ENCODE results near the gene PDE4D. TPM values are rescaled to one million over a fixed set of nuclear protein-coding genes. Genes with fewer than 3 reads are reported as not detected.

The PDE4D gene
- total RNA-seq, 2 experiments from 2014 or later: 68.5 to 69.8 TPM

GRCh38 chr5:59640411-59640810, 253.1 kb downstream of the PDE4D start:
- no peak overlapping the region for H3K27ac Mint-ChIP-seq
- no peaks in the 10 kb centered on the region for H3K36me3 Mint-ChIP-seq (ENCODE audit: low read depth)
- no peak for DNase-seq
- no peak for ATAC-seq
- no peaks in the 10 kb centered on the region for H3K9me3 Mint-ChIP-seq (ENCODE audit: low read depth)
- ChIA-PET POLR2A (no interaction called here), CTCF (no interaction called here)
- H3K27me3 Mint-ChIP-seq: peaks cover 2% of the 10 kb centered on the region
- intact Hi-C loops (cut with DNase I, micrococcal nuclease): no loop called here
- H3K4me3 Mint-ChIP-seq: no peak overlapping the region
- no peaks in the 10 kb centered on the region for H3K4me1 Mint-ChIP-seq

GRCh38 chr5:59637884-59638580, 255.5 kb downstream of the PDE4D start:
- intact Hi-C loops (cut with DNase I, micrococcal nuclease): no loop called here
- Mint-ChIP-seq H3K27ac (no peak overlapping the region), H3K36me3 (ENCODE audit: low read depth) (no peaks in the 10 kb centered on the region), H3K4me3 (no peak overlapping the region), H3K27me3 (peaks cover 2% of the 10 kb centered on the region), H3K9me3 (ENCODE audit: low read depth) (peaks cover 8% of the 10 kb centered on the region), H3K4me1 (no peaks in the 10 kb centered on the region)
- ChIA-PET POLR2A (no interaction called here), CTCF (no interaction called here)
- DNase-seq: no peak
- ATAC-seq: no peak

GRCh38 chr5:59629561-59629960, 264.0 kb downstream of the PDE4D start:
- intact Hi-C loops (cut with DNase I, micrococcal nuclease): no loop called here
- DNase-seq (no peak), ATAC-seq (no peak)
- POLR2A ChIA-PET: no interaction called here
- H3K27me3 Mint-ChIP-seq: peaks cover 6% of the 10 kb centered on the region
- CTCF ChIA-PET: interaction anchor here (1.2 kb wide), 1 partner anchor 43 kb away, joined by 3 read pairs; no protein-coding TSS in a partner anchor
- no peak overlapping the region for H3K4me3 Mint-ChIP-seq
- no peak overlapping the region for H3K27ac Mint-ChIP-seq
- H3K9me3 Mint-ChIP-seq (ENCODE audit: low read depth): peaks cover 11% of the 10 kb centered on the region
- H3K4me1 Mint-ChIP-seq: no peaks in the 10 kb centered on the region
- no peaks in the 10 kb centered on the region for H3K36me3 Mint-ChIP-seq (ENCODE audit: low read depth)

GRCh38 chr5:59628062-59628828, 265.3 kb downstream of the PDE4D start:
- peaks cover 10% of the 10 kb centered on the region for H3K27me3 Mint-ChIP-seq
- intact Hi-C loops (cut with DNase I, micrococcal nuclease): no loop called here
- no peak for ATAC-seq
- CTCF ChIA-PET: no interaction called here
- H3K27ac Mint-ChIP-seq: no peak overlapping the region
- H3K9me3 Mint-ChIP-seq (ENCODE audit: low read depth): peaks cover 8% of the 10 kb centered on the region
- POLR2A ChIA-PET: no interaction called here
- DNase-seq: no peak
- no peaks in the 10 kb centered on the region for H3K36me3 Mint-ChIP-seq (ENCODE audit: low read depth)
- no peaks in the 10 kb centered on the region for H3K4me1 Mint-ChIP-seq
- H3K4me3 Mint-ChIP-seq: no peak overlapping the region

- CTCF ChIA-PET: interaction anchor here (1.6 kb wide), 1 partner anchor 15 kb away, joined by 3 read pairs; no protein-coding TSS in a partner anchor
- intact Hi-C loops (cut with DNase I, micrococcal nuclease): no loop called here
- Mint-ChIP-seq H3K9me3 (ENCODE audit: low read depth) (peaks cover 6% of the 10 kb centered on the region), H3K4me3 (no peak overlapping the region), H3K36me3 (ENCODE audit: low read depth) (no peaks in the 10 kb centered on the region), H3K27me3 (peaks cover 7% of the 10 kb centered on the region), H3K4me1 (no peaks in the 10 kb centered on the region), H3K27ac (no peak overlapping the region)
- POLR2A ChIA-PET: no interaction called here
- ATAC-seq: no peak
- DNase-seq: no peak
Measured at GRCh38 chr5:59624898-59625297, 268.6 kb downstream of the PDE4D start.

GRCh38 chr5:59622848-59623247, 270.7 kb downstream of the PDE4D start:
- peaks cover 6% of the 10 kb centered on the region for H3K27me3 Mint-ChIP-seq
- H3K4me3 Mint-ChIP-seq: no peak overlapping the region
- ATAC-seq: no peak
- CTCF ChIA-PET: no interaction called here
- H3K27ac Mint-ChIP-seq: no peak overlapping the region
- no peak for DNase-seq
- H3K36me3 Mint-ChIP-seq (ENCODE audit: low read depth): no peaks in the 10 kb centered on the region
- POLR2A ChIA-PET: no interaction called here
- no peaks in the 10 kb centered on the region for H3K9me3 Mint-ChIP-seq (ENCODE audit: low read depth)
- intact Hi-C loops (cut with DNase I, micrococcal nuclease): no loop called here
- H3K4me1 Mint-ChIP-seq: no peaks in the 10 kb centered on the region

GRCh38 chr5:59621477-59621876, 272.0 kb downstream of the PDE4D start:
- ChIA-PET CTCF (interaction anchor here (0.7 kb wide), 1 partner anchor 438 kb away, joined by 4 read pairs; no protein-coding TSS in a partner anchor), POLR2A (no interaction called here)
- Mint-ChIP-seq H3K4me1 (no peaks in the 10 kb centered on the region), H3K4me3 (no peak overlapping the region), H3K27me3 (peaks cover 6% of the 10 kb centered on the region), H3K27ac (no peak overlapping the region), H3K36me3 (ENCODE audit: low read depth) (no peaks in the 10 kb centered on the region), H3K9me3 (ENCODE audit: low read depth) (no peaks in the 10 kb centered on the region)
- intact Hi-C loops (cut with DNase I, micrococcal nuclease): no loop called here
- ATAC-seq (no peak), DNase-seq (no peak)

- no peak for DNase-seq
- H3K4me3 Mint-ChIP-seq: no peak overlapping the region
- CTCF ChIA-PET: interaction anchor here (0.6 to 0.7 kb wide), 3 partner anchors 233 to 302 kb away, joined by 3 to 7 read pairs (median 4); no protein-coding TSS in a partner anchor
Measured at GRCh38 chr5:59620535-59621212, 272.9 kb downstream of the PDE4D start.

GRCh38 chr5:59618644-59619043, 274.9 kb downstream of the PDE4D start:
- H3K9me3 Mint-ChIP-seq (ENCODE audit: low read depth): no peaks in the 10 kb centered on the region
- DNase-seq (no peak), ATAC-seq (no peak)
- no peaks in the 10 kb centered on the region for H3K4me1 Mint-ChIP-seq
- H3K27ac Mint-ChIP-seq: no peak overlapping the region
- POLR2A ChIA-PET: no interaction called here
- intact Hi-C loops (cut with DNase I, micrococcal nuclease): no loop called here
- no peak overlapping the region for H3K4me3 Mint-ChIP-seq
- H3K27me3 Mint-ChIP-seq: peaks cover 3% of the 10 kb centered on the region
- no peaks in the 10 kb centered on the region for H3K36me3 Mint-ChIP-seq (ENCODE audit: low read depth)
- CTCF ChIA-PET: interaction anchor here (0.7 kb wide), 1 partner anchor 96 kb away, joined by 3 read pairs; no protein-coding TSS in a partner anchor

More at GRCh38 chr5:59620535-59621212, 272.9 kb downstream of the PDE4D start:
- ATAC-seq: no peak
- H3K27me3 Mint-ChIP-seq: peaks cover 6% of the 10 kb centered on the region
- POLR2A ChIA-PET: interaction anchor here (0.6 kb wide), 1 partner anchor 45 kb away, joined by 5 read pairs; no protein-coding TSS in a partner anchor
- H3K9me3 Mint-ChIP-seq (ENCODE audit: low read depth): no peaks in the 10 kb centered on the region
- intact Hi-C loops (cut with DNase I, micrococcal nuclease): no loop called here
- H3K4me1 Mint-ChIP-seq: no peaks in the 10 kb centered on the region
- H3K27ac Mint-ChIP-seq: no peak overlapping the region
- no peaks in the 10 kb centered on the region for H3K36me3 Mint-ChIP-seq (ENCODE audit: low read depth)

- no peak for ATAC-seq
- Mint-ChIP-seq H3K4me3 (no peak overlapping the region), H3K36me3 (ENCODE audit: low read depth) (no peaks in the 10 kb centered on the region), H3K27ac (no peak overlapping the region), H3K27me3 (peaks cover 3% of the 10 kb centered on the region), H3K9me3 (ENCODE audit: low read depth) (no peaks in the 10 kb centered on the region), H3K4me1 (no peaks in the 10 kb centered on the region)
- no peak for DNase-seq
- intact Hi-C loops (cut with DNase I, micrococcal nuclease): no loop called here
- POLR2A ChIA-PET: no interaction called here
- CTCF ChIA-PET: interaction anchor here (0.6 to 1.7 kb wide), 4 partner anchors 26 to 883 kb away, joined by 3 to 5 read pairs (median 4); no protein-coding TSS in a partner anchor
Measured at GRCh38 chr5:59617186-59617771, 276.2 kb downstream of the PDE4D start.

GRCh38 chr5:59616413-59616812, 277.1 kb downstream of the PDE4D start:
- Mint-ChIP-seq H3K4me1 (no peaks in the 10 kb centered on the region), H3K9me3 (ENCODE audit: low read depth) (no peaks in the 10 kb centered on the region), H3K36me3 (ENCODE audit: low read depth) (no peaks in the 10 kb centered on the region), H3K4me3 (no peak overlapping the region), H3K27me3 (peaks cover 3% of the 10 kb centered on the region), H3K27ac (no peak overlapping the region)
- ChIA-PET POLR2A (no interaction called here), CTCF (interaction anchor here (1.1 to 1.7 kb wide), 3 partner anchors 27 to 227 kb away, joined by 3 to 5 read pairs (median 4); no protein-coding TSS in a partner anchor)
- ATAC-seq (no peak), DNase-seq (no peak)
- intact Hi-C loops (cut with DNase I, micrococcal nuclease): no loop called here

All from activated CD4-positive, alpha-beta T cell treated with anti-CD3 and anti-CD28 coated beads for 36 hours (primary cell).